NCI-H1694 treated with DMSO at 0.1 percent for 48 hours (cell line): Measurements from ENCODE around the gene KIF5B.
A peak's percentile ranks its signal among the peaks of the same experiment; 100 is the strongest.
"Not testable (repeated sequence)": the region's sequence is repeated elsewhere in the genome, so short reads cannot be mapped to it uniquely, and the experiment has no call there.

ENCODE experiments used
- DNase-seq: peaks from one replicate; lab custom pipeline; 2025; lab: John Stamatoyannopoulos, UW

The KIF5B gene

GRCh38 chr10:32056136-32057035 is at the start of gene KIF5B:
Gene KIF5B (minus strand): TSS chr10:32056425. CDS start chr10:32055973, 452 bp downstream.
- DNase-seq, result peak; percentile 79

GRCh38 chr10:32105782-32106382 is 49.7 kb upstream of the KIF5B start:
- no peak for DNase-seq

DNA sequence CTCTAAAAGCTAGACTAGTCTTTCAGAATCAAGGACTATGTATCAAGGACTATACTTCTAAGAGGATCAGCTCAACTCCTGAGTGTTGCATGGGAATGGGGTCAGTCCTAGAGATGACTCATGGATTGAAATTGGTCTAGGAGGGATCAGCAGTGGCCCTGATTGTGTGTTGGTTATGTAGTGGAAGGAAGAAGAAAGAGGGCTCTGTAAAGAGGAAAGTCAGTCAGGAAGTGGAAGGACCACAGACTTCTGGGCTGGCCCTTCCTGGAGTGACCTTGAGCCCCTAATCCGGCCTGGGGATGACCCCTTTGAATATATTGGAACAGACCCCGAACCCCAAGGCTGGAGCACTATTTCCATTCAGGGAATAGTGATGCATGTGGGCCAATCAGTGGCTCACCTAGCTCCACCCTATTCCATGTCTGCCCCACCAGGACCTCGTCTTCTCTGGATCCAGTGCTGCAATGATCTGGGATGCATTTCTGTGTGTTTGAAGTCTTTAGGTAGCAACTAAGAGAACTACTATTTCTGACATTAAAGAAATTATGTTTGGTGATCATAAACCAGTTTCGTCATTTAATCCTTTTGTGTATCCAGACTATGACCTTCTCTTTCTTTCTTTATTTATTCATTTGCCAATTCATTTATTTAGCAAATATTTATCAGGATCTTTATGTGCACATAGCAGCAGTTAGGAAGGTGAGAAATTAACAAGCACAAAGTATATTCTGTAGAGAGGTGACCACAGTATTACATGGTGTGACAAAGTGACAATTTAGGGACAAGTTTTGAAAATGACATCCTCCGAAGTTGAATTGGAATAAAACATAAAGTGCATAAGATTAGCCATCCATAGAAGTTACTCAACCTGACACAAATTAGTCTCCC is 48.6 kb upstream of the KIF5B start:
- no peak for DNase-seq

GRCh38 chr10:32104181-32104580 is 48.0 kb upstream of the KIF5B start:
- DNase-seq, result no peak

GRCh38 chr10:32103721-32104120 is 47.5 kb upstream of the KIF5B start:
- no peak for DNase-seq

DNA sequence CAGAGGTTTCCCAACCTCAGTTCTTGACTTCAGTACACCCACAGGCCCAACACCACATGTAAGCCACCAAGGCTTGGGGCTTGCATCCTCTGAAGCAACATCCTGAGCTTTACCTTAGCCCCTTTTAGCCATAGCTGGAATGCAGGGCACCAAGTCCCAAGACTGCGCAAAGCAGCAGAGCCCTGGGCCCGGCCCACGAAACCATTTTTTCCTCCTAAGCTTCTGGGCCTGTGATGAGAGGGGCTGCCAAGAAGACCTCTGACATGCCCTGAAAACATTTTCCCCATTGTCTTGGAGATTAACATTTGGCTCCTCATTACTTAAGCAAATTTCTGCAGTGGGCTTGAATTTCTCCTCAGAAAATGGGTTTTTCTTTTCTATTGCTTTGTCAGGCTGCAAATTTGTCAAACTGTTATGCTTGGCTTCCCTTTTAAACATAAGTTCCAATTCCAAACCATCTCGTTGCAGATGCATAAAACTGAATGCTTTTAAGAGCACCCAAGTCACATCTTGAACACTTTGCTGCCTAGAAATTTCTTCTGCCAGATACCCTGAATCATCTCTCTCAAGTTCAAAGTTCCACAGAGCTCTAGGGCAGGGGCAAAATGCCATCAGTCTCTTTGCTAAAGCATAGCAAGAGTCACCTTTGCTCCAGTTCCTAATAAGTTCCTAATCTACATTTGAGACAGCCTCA is 42.5 kb upstream of the KIF5B start:
- not testable (repeated sequence) for DNase-seq

DNA sequence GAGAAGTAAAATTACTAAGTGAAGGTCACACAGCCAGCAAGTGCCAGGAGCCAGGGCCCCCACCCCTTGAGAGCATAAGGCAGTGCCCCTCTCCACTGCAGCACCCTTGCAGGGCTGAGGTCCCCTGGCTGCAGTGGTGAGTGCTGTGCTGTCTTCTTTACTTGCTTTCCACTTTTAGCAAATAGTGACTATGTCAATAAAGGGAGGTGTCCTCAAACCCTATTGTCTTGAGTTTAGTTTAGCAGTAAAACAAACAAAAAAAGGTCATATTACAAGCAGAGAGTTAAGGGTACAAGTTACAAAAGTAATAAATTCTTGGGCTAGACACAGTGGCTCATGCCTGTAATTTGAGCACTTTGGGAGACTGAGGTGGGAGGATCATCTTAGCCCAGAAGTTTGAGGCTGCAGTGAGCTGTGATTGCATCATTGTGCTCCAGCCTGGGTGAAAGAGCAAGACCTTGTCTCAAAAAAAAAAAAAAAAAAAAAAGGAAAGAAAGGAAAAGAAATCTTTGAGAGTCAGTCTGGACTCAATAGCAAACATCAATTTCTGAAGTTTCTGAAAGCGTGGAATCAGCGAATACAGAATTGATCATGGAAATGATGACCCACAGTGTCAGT is 39.0 kb upstream of the KIF5B start:
- no peak for DNase-seq

DNA sequence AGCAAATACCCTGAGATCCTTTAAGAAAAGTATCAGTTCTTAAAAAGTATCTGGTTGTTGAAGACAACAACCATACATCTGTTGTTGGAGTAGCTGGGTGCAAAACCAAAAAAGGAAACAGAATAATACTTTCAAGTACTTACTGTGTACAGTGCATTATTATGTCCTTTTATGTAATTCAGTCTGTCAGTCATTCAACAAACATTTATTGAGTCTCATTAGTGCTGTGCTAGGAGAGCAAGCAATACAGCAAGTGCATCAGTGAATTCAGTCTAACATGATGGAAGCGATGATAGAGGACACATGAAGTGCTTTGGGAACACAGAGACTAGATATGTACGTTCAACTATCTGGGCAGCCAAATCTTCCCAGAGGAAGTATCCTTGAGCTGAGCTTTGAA is 37.4 kb upstream of the KIF5B start:
- no peak for DNase-seq

DNA sequence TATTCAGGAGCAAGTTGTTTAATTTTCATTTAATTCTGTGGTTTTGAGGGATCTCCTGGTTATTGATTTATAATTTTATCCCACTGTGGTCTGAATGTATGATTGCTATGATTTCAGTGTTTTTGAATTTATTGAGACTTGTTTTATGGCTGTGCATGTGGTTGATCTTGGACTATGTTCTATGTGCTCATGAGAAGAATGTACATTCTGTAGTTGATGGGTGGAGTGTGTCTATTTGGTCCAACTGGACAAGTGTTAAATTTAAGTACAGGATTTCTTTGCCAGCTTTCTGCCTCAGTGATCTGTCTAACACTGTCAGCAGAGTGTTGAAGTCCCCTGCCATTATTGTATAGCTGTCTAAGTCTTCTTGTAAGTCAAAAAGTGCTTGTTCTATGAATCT is 34.8 kb upstream of the KIF5B start:
- no peak for DNase-seq

DNA sequence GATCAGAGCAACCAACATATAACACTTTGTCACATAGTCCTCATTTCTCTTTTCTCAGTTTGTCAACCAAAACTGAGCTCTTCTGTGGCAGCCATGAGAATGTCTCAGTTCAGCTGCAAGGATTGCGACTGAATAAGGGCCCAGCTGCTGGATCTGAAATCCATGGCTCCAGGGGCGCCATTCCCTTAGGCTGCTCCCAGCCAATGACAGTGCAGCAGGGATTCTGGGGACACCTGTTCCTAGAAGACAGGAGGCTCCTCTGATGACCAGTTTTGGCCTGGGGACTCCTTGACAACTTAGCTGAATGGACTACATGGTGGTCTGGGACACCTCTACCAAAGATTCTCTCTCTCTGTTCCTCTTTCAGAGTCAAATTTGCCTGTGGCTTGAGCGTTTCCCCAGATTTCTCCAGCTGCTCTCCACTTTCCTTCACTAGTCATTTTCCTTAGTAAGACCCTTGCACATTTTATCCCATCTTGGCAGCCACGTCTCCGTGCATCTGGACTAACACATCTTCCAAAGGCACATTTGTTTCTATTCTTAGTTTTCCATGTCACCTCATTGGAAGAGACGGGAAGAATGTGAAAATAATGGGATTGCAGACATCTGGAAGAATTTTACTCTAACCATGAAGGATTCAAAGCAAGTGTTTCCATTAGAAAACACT is 28.1 kb upstream of the KIF5B start:
- DNase-seq, result no peak

GRCh38 chr10:32077896-32078485 is 21.8 kb upstream of the KIF5B start:
- no peak for DNase-seq

- no peak for DNase-seq
Observed at GRCh38 chr10:32073659-32074058, 17.4 kb upstream of the KIF5B start.

DNA sequence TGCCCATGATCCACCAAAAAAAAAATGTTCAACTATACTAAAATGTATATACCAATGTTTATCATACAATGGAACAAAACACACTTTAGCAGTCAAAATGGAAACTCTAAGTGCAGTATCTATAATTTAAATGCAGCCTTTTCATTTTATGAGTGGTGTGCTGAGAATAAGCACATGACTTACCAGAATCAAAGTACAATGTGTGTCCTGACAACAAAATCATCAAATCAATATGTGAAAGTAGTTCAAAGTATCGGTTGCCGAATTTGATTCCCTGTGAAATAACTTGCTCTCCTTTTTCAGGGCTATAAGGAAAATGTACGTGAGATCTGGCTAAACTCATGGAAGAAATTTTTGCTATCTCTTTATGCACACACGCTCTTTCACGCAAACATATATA is 16.9 kb upstream of the KIF5B start:
- DNase-seq, result no peak

GRCh38 chr10:32072025-32072800 is 16.0 kb upstream of the KIF5B start:
- DNase-seq, result no peak

- DNase-seq, result no peak
Observed at GRCh38 chr10:32070645-32071044, 14.4 kb upstream of the KIF5B start.

- no peak for DNase-seq
Observed at GRCh38 chr10:32068569-32068968, 12.3 kb upstream of the KIF5B start.

GRCh38 chr10:32067931-32068330 is 11.7 kb upstream of the KIF5B start:
- not testable (repeated sequence) for DNase-seq

DNA sequence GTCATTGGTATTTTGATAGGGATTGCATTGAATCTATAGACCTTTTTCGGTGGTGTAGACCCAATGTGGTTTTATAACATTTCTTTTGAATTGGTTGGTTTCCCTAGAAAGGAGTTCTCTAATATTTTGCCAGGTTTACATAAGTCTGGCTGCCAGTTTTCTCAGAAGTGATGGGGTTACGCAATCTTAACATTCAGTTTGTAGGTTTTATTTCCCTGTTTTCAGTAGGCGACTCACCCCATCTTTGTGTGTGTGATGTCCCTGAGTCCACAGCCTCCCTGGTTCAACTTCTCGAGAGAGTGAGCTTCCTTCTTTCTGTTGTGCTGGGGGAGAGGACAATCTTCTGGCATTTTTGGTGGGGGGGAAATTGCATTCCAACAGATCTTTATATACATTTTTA is 9.6 kb upstream of the KIF5B start:
- no peak for DNase-seq

- DNase-seq, result no peak
Observed at GRCh38 chr10:32061440-32061839, 5.2 kb upstream of the KIF5B start.

DNA sequence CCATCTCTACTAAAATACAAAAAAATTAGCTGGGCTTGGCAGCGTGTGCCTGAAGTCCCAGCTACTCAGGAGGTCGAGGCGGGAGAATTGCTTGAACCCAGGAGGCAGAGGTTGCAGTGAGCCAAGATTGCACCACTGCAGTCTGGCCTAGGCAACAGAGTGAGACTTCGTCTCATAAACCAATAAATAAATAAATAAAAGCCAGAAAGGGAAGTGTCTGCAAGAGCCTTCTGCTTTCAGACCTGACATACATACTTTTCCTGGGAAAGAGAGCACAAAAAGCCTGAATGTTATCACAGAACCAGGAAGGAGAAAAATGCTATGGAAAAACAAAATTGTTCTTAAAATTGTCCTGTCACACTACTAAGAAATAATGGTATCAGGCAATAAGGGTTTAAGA is 4.1 kb upstream of the KIF5B start:
- no peak for DNase-seq
